ENCODE measurements around the gene USP5.

The USP5 gene

GRCh38 chr12:6851921-6852650 is at the start of gene USP5:
Gene USP5 (plus strand): TSS chr12:6852150. CDS start chr12:6852180, 30 bp downstream.
- peak within 1 kb of the TSS; percentile 26 to 97 (median 85) for H3K27ac ChIP-seq
- peak within 1 kb of the TSS; percentile 51 to 81 (median 63) for H3K4me3 ChIP-seq

- Histone ChIP-seq H3K27ac (no peak overlapping the region), H3K4me3 (no peak overlapping the region)
Measured at GRCh38 chr12:6807170-6807569, 44.8 kb upstream of the USP5 start.

GRCh38 chr12:6809056-6809455 is 42.9 kb upstream of the USP5 start:
- no peak overlapping the region for H3K4me3 ChIP-seq
- H3K27ac ChIP-seq, result no peak overlapping the region

- Histone ChIP-seq H3K4me3 (no peak overlapping the region), H3K27ac (no peak overlapping the region)
Measured at GRCh38 chr12:6810758-6811157, 41.2 kb upstream of the USP5 start.

GRCh38 chr12:6813363-6813762 is 38.6 kb upstream of the USP5 start:
- H3K4me3 ChIP-seq, result no peak overlapping the region

GRCh38 chr12:6816598-6816997 is 35.4 kb upstream of the USP5 start:
- H3K27ac ChIP-seq, result no peak overlapping the region
- no peak overlapping the region for H3K4me3 ChIP-seq

More at GRCh38 chr12:6813363-6813762, 38.6 kb upstream of the USP5 start:
- H3K27ac ChIP-seq, result no peak overlapping the region

GRCh38 chr12:6817098-6817497 is 34.9 kb upstream of the USP5 start:
- Histone ChIP-seq H3K4me3 (no peak overlapping the region), H3K27ac (no peak overlapping the region)

- no peak overlapping the region for H3K27ac ChIP-seq
- no peak overlapping the region for H3K4me3 ChIP-seq
Measured at GRCh38 chr12:6817662-6818157, 34.2 kb upstream of the USP5 start.

GRCh38 chr12:6818222-6818621 is 33.7 kb upstream of the USP5 start:
- Histone ChIP-seq H3K4me3 (no peak overlapping the region), H3K27ac (no peak overlapping the region)

GRCh38 chr12:6818645-6819044 is 33.3 kb upstream of the USP5 start:
- Histone ChIP-seq H3K4me3 (no peak overlapping the region), H3K27ac (no peak overlapping the region)

GRCh38 chr12:6819106-6820030 is 32.6 kb upstream of the USP5 start:
- Histone ChIP-seq H3K27ac (no peak overlapping the region), H3K4me3 (no peak overlapping the region)

GRCh38 chr12:6820166-6820565 is 31.8 kb upstream of the USP5 start:
- no peak overlapping the region for H3K4me3 ChIP-seq

GRCh38 chr12:6821591-6822425 is 30.1 kb upstream of the USP5 start, which contains the start of gene GPR162:
Gene GPR162 (plus strand): TSS chr12:6821821. CDS start chr12:6823899, 2,078 bp downstream.
- Histone ChIP-seq H3K4me3 (peak within 1 kb of the TSS; percentile 13 to 44 (median 31)), H3K27ac (peak within 1 kb of the TSS in 11 of 21 experiments; percentile 5 to 62 (median 46))

More at GRCh38 chr12:6820166-6820565, 31.8 kb upstream of the USP5 start:
- no peak overlapping the region for H3K27ac ChIP-seq

GRCh38 chr12:6822426-6823135 is 29.4 kb upstream of the USP5 start:
- H3K4me3 ChIP-seq, result peak overlapping the region in 1 of 7 experiments; percentile 29

GRCh38 chr12:6823182-6824084 is 28.5 kb upstream of the USP5 start:
- H3K27ac ChIP-seq, result no peak overlapping the region

More at GRCh38 chr12:6822426-6823135, 29.4 kb upstream of the USP5 start:
- no peak overlapping the region for H3K27ac ChIP-seq

GRCh38 chr12:6824085-6824775 is 27.7 kb upstream of the USP5 start:
- Histone ChIP-seq H3K27ac (no peak overlapping the region), H3K4me3 (no peak overlapping the region)

More at GRCh38 chr12:6823182-6824084, 28.5 kb upstream of the USP5 start:
- no peak overlapping the region for H3K4me3 ChIP-seq

GRCh38 chr12:6824901-6825381 is 27.0 kb upstream of the USP5 start:
- Histone ChIP-seq H3K27ac (peak overlapping the region in 1 of 21 experiments; percentile 22), H3K4me3 (no peak overlapping the region)

Data from skin epidermis (tissue), 12 donors.